IMR-90 (cell line): Measurements from ENCODE around the gene AP5B1. TPM values are rescaled to one million over a fixed set of nuclear protein-coding genes. Genes with fewer than 3 reads are reported as not detected.

ENCODE experiments used
- ATAC-seq: fragments of 200-7000 bp; cut with Tn5 transposase; 2 replicates; pipeline ENCODE4 v1.9.1; 2020; ENCODE audit warnings: low read depth, mild to moderate bottlenecking, moderate library complexity
- BruUV-seq: library from RNA; stranded (reverse); fragments of 400-500 nt; replicated peaks from 2 replicates; lab custom pipeline; 2021; lab: Mats Ljungman, UMichigan
- CTCF ChIA-PET: fragments of 300-600 bp; formaldehyde crosslinking; extraction: SDS; loops from one replicate; lab custom pipeline; 2021; ENCODE audit warnings: antibody characterized with exemption; lab: Yijun Ruan, JAX
- POLR2A ChIA-PET: fragments of 300-600 bp; sonication (Branson Sonifier 250); formaldehyde crosslinking; loops from one replicate; lab custom pipeline; 2022; ENCODE audit warnings: antibody characterized with exemption; ENCODE audit not compliant: unreplicated experiment; lab: Charles Lee
- DNase-seq: peaks from one replicate; pipeline ENCODE4 v3.0.0; 2013
- H2AFZ ChIP-seq: replicated peaks from 2 replicates; pipeline ENCODE3; 2013; ENCODE audit warnings: low read length, mild to moderate bottlenecking; ENCODE audit not compliant: poor library complexity
- H2AK5ac ChIP-seq: 2 replicates; pipeline ENCODE4 v1.6.1; 2013; ENCODE audit warnings: low read depth, low read length, inconsistent platforms
- H2AK9ac ChIP-seq: replicated peaks from 2 replicates; pipeline ENCODE3; 2013; ENCODE audit warnings: mild to moderate bottlenecking, low read depth, low read length, moderate library complexity; ENCODE audit not compliant: poor library complexity
- H2BK120ac ChIP-seq: 2 replicates; pipeline ENCODE4 v1.6.1; 2013; ENCODE audit warnings: low read depth, low read length, inconsistent platforms
- H2BK15ac ChIP-seq: 3 replicates; pipeline ENCODE4 v1.6.1; 2013; ENCODE audit warnings: low read depth, low read length, inconsistent platforms
- H2BK20ac ChIP-seq: 2 replicates; pipeline ENCODE4 v1.6.1; 2013; ENCODE audit warnings: low read depth, mild to moderate bottlenecking, inconsistent platforms, low read length, moderate library complexity
- H2BK5ac ChIP-seq: 2 replicates; pipeline ENCODE4 v1.6.1; 2013; ENCODE audit warnings: mild to moderate bottlenecking, low read depth, low read length, inconsistent platforms; ENCODE audit not compliant: poor library complexity, severe bottlenecking
- H3K14ac ChIP-seq: replicated peaks from 2 replicates; pipeline ENCODE4 v1.6.1; 2013; ENCODE audit warnings: low read depth, low read length, inconsistent platforms
- H3K18ac ChIP-seq: 2 replicates; pipeline ENCODE4 v1.6.1; 2013; ENCODE audit warnings: low read depth, low read length, control low read depth
- H3K23ac ChIP-seq: 2 replicates; pipeline ENCODE4 v1.6.1; 2013; ENCODE audit warnings: low read depth, low read length, inconsistent platforms
- H3K27ac ChIP-seq: 2 replicates; pipeline ENCODE4 v1.5.1; 2013; ENCODE audit warnings: mild to moderate bottlenecking, control low read depth, low read length; ENCODE audit not compliant: insufficient read depth
- H3K27me3 ChIP-seq: 2 replicates; pipeline ENCODE4 v1.6.1; 2013; ENCODE audit warnings: low read length; ENCODE audit not compliant: control insufficient read depth, insufficient read depth
- H3K36me3 ChIP-seq: 2 replicates; pipeline ENCODE4 v1.6.1; 2013; ENCODE audit warnings: low read length, mixed read lengths; ENCODE audit not compliant: control insufficient read depth, insufficient read depth
- H3K4ac ChIP-seq: 2 replicates; pipeline ENCODE4 v1.6.1; 2013; ENCODE audit warnings: low read depth, low read length, inconsistent platforms
- H3K4me1 ChIP-seq: 2 replicates; pipeline ENCODE4 v1.6.1; 2013; ENCODE audit warnings: low read length, mixed read lengths; ENCODE audit not compliant: control insufficient read depth, insufficient read depth
- H3K4me2 ChIP-seq: 2 replicates; pipeline ENCODE4 v1.6.1; 2013; ENCODE audit warnings: low read depth, mild to moderate bottlenecking, control low read depth, low read length, moderate library complexity
- H3K4me3 ChIP-seq: 2 replicates; pipeline ENCODE4 v1.5.1; 2013; ENCODE audit warnings: low read depth, mild to moderate bottlenecking, control low read depth, low read length, moderate library complexity; ENCODE audit not compliant: insufficient read depth
- H3K56ac ChIP-seq: 2 replicates; pipeline ENCODE4 v1.6.1; 2013; ENCODE audit warnings: low read length, inconsistent platforms; ENCODE audit not compliant: insufficient read depth; ENCODE audit errors: extremely low read depth
- H3K79me1 ChIP-seq, 2 experiments: 2 replicates each; pipeline ENCODE4 v1.6.1; 2013; ENCODE audit warnings: low read length in 2 of 2, inconsistent platforms in 1 of 2, low read depth in 1 of 2
- H3K9ac ChIP-seq: 2 replicates; pipeline ENCODE4 v1.6.1; 2013; ENCODE audit warnings: low read depth, low read length, control low read depth
- H3K9me1 ChIP-seq: 2 replicates; pipeline ENCODE4 v1.6.1; 2013; ENCODE audit warnings: low read length, inconsistent platforms; ENCODE audit not compliant: insufficient read depth
- H3K9me3 ChIP-seq: 2 replicates; pipeline ENCODE4 v1.6.1; 2013; ENCODE audit warnings: low read length; ENCODE audit not compliant: control insufficient read depth, insufficient read depth
- H4K20me1 ChIP-seq: 2 replicates; pipeline ENCODE4 v1.6.1; 2013; ENCODE audit warnings: low read length, inconsistent platforms; ENCODE audit not compliant: insufficient read depth
- H4K5ac ChIP-seq: 2 replicates; pipeline ENCODE4 v1.6.1; 2013; ENCODE audit warnings: mild to moderate bottlenecking, low read depth, low read length, control low read depth
- H4K8ac ChIP-seq, 2 experiments: 2 replicates each; pipeline ENCODE4 v1.6.1; 2013; ENCODE audit warnings: low read depth in 2 of 2, low read length in 2 of 2, control low read depth in 1 of 2, inconsistent platforms in 1 of 2
- H4K91ac ChIP-seq: 2 replicates; pipeline ENCODE4 v1.6.1; 2013; ENCODE audit warnings: low read depth, low read length, inconsistent platforms; ENCODE audit not compliant: insufficient read depth
- BHLHE40 ChIP-seq: fragments of 150-350 bp; IDR thresholded peaks from 2 replicates; pipeline ENCODE4 v1.6.1; 2016; ENCODE audit warnings: mild to moderate bottlenecking, low read depth, low read length
- CEBPB ChIP-seq: IDR thresholded peaks from 2 replicates; pipeline ENCODE4 v1.6.1; 2012; ENCODE audit warnings: low read depth, low read length, improper control_type of control experiment
- CHD1 ChIP-seq: IDR thresholded peaks from 2 replicates; pipeline ENCODE4 v1.6.1; 2012; ENCODE audit warnings: low read depth, low read length, improper control_type of control experiment
- CTCF ChIP-seq: conservative IDR thresholded peaks from 2 replicates; pipeline ENCODE4 v1.5.1; 2012; ENCODE audit warnings: mild to moderate bottlenecking, low read depth, low read length, improper control_type of control experiment
- ELK1 ChIP-seq: fragments of 150-350 bp; IDR thresholded peaks from 2 replicates; pipeline ENCODE4 v1.6.1; 2016; ENCODE audit warnings: low read depth, mild to moderate bottlenecking, low read length, moderate library complexity, borderline replicate concordance
- FOS ChIP-seq: fragments of 150-350 bp; IDR thresholded peaks from 2 replicates; pipeline ENCODE4 v1.6.1; 2016; ENCODE audit warnings: low read depth, low read length
- MAFK ChIP-seq: IDR thresholded peaks from 2 replicates; pipeline ENCODE4 v1.6.1; 2012; ENCODE audit warnings: low read depth, low read length, improper control_type of control experiment
- MAZ ChIP-seq: IDR thresholded peaks from 2 replicates; pipeline ENCODE4 v1.6.1; 2012; ENCODE audit warnings: low read depth, mild to moderate bottlenecking, low read length, improper control_type of control experiment, moderate library complexity, borderline replicate concordance
- MXI1 ChIP-seq: IDR thresholded peaks from 2 replicates; pipeline ENCODE4 v1.6.1; 2012; ENCODE audit warnings: low read depth, mild to moderate bottlenecking, low read length, moderate library complexity, borderline replicate concordance
- NFE2L2 ChIP-seq: fragments of 150-350 bp; IDR thresholded peaks from 2 replicates; pipeline ENCODE4 v1.6.1; 2016; ENCODE audit warnings: low read depth, mild to moderate bottlenecking, low read length
- POLR2A ChIP-seq: IDR thresholded peaks from 2 replicates; pipeline ENCODE4 v1.6.1; 2012; ENCODE audit warnings: mild to moderate bottlenecking, low read depth, low read length
- RAD21 ChIP-seq: IDR thresholded peaks from 2 replicates; pipeline ENCODE4 v1.6.1; 2012; ENCODE audit warnings: low read length, improper control_type of control experiment
- RCOR1 ChIP-seq: IDR thresholded peaks from 2 replicates; pipeline ENCODE4 v1.6.1; 2012; ENCODE audit warnings: mild to moderate bottlenecking, low read length, improper control_type of control experiment; ENCODE audit not compliant: insufficient replicate concordance
- SMC3 ChIP-seq: fragments of 150-350 bp; IDR thresholded peaks from 2 replicates; pipeline ENCODE4 v1.6.1; 2016; ENCODE audit warnings: low read depth, mild to moderate bottlenecking, antibody characterized with exemption, low read length, moderate library complexity
- USF2 ChIP-seq: fragments of 150-350 bp; IDR thresholded peaks from 2 replicates; pipeline ENCODE4 v1.6.1; 2017; ENCODE audit warnings: mild to moderate bottlenecking, antibody characterized with exemption, low read length, low read depth
- WGBS, 2 experiments: methylation state at CpG; one replicate each; pipeline versions ENCODE4 v1.1.5 to v1.1.7; 2013; ENCODE audit warnings: missing lambda C conversion rate in 2 of 2; ENCODE audit not compliant: insufficient read length in 1 of 2; ENCODE audit errors: extremely low coverage in 2 of 2; 5-methylcytosine and 5-hydroxymethylcytosine counted together
- dilution Hi-C: fragments of 300-500 bp; cut with HindIII; formaldehyde crosslinking; loops from one replicate; pipeline ENCODE4 v1.14.3; 2018; ENCODE audit warnings: low sequenced_read_pairs; ENCODE audit not compliant: unreplicated experiment
- in situ Hi-C: fragments of 300-500 bp; cut with MboI; formaldehyde crosslinking; loops from 3 replicates; pipeline ENCODE4 v1.14.3; 2019; ENCODE audit warnings: low sequenced_read_pairs, inconsistent platforms, mixed read lengths
- intact Hi-C: fragments of 100-400 bp; cut with micrococcal nuclease; formaldehyde crosslinking; loops from 2 replicates; pipeline ENCODE4 v1.10.0; 2022
- polyA plus RNA-seq, 3 experiments: library from polyadenylated mRNA; depleted of rRNA; stranded (reverse); fragments of >200 nt; gene quantifications; 2 replicates each; pipeline ENCODE4 v1.2.3, GENCODE V29; 2012; ENCODE audit warnings: low replicate concordance in 1 of 3
- total RNA-seq: library from RNA; depleted of rRNA; stranded (reverse); fragments of >200 nt; gene quantifications from 2 replicates; pipeline ENCODE4 v1.2.3, GENCODE V29; 2012

Gene AP5B1
- total and polyA plus RNA-seq, 2 of the 4 experiments (the other 2 are of a cell fraction) = 2.5 to 5.0 TPM

- Histone ChIP-seq H3K4me1 (no peaks in the 10 kb centered on the region; the same call in 1 of the 2 replicates), H2BK5ac (no peak within 1 kb of the TSS), H2BK20ac (no peak within 1 kb of the TSS), H4K8ac (no peak within 1 kb of the TSS), H3K27me3 (peaks cover 75% of the 10 kb centered on the region), H3K4me3 (no peak within 1 kb of the TSS), H2AK5ac (no peak within 1 kb of the TSS), H4K20me1 (no peaks in the 10 kb centered on the region; the same call in 1 of the 2 replicates), H3K23ac (no peak within 1 kb of the TSS), H4K5ac (no peak within 1 kb of the TSS), H3K14ac (no peak within 1 kb of the TSS), H2BK120ac (no peak within 1 kb of the TSS), H3K9ac (no peak within 1 kb of the TSS), H4K91ac (no peak within 1 kb of the TSS), H2BK15ac (no peak within 1 kb of the TSS), H3K4ac (no peak within 1 kb of the TSS), H3K9me1 (no peaks in the 10 kb centered on the region), H3K4me2 (peak within 1 kb of the TSS; percentile 42; the same call in 1 of the 2 replicates), H3K56ac (no peak within 1 kb of the TSS), H2AK9ac (peak within 1 kb of the TSS; percentile 13), H3K27ac (no peak within 1 kb of the TSS), H3K79me1 (no peaks in the 10 kb centered on the region), H3K18ac (no peak within 1 kb of the TSS), H3K9me3 (peaks cover 2% of the 10 kb centered on the region; the same call in 1 of the 2 replicates), H3K36me3 (no peaks in the 10 kb centered on the region), H2AFZ (peak within 1 kb of the TSS; percentile 53)
- dilution Hi-C loops = no loop called here
- no peak for DNase-seq
- intact Hi-C loops = no loop called here
- in situ Hi-C loops = no loop called here
- 2% methylated on average over 42 of the region's 112 CpGs; no CpG with 5 or more reads in 1 of the 2 experiments for WGBS, 2 experiments
- POLR2A ChIA-PET = no interaction called here
- BruUV-seq = no TSS peak
- CTCF ChIA-PET = no interaction called here
- no peak for ATAC-seq
- TF ChIP-seq POLR2A (no peak), MAFK (no peak), USF2 (no peak), SMC3 (no peak), RAD21 (no peak), MAZ (no peak), CHD1 (no peak), ELK1 (no peak), CEBPB (no peak), NFE2L2 (no peak), BHLHE40 (no peak), FOS (no peak), CTCF (no peak), RCOR1 (no peak), MXI1 (no peak)
Observed at GRCh38 chr11:65786786-65787636, 6.2 kb upstream of the AP5B1 start, which contains the start of gene OVOL1. Gene OVOL1 (plus strand): TSS chr11:65787063. CDS start chr11:65787374, 311 bp downstream.
